ENCODE data around the gene PARD3B.

DNA sequence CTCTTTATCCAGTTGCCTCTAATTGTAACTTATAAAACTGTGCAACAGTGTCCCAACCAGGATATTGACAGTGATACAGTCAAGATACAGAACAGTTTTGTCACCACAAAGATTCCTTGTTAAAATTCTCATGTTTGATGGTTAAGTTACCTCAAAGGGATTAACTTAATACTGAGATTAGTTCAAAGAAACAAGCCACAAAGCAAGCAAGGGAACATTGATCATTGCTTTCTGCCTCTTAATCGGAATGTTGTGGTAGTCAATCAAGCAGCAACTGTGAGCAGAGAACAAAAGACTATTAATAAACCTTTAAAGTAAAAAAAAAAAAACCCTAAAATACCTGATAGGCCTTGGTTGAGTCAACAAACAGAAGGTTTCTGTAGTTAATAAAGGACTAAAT lies 352.3 kb downstream of the PARD3B start:
- TF ChIP-seq YY1 (IDR thresholded peaks at IDR 0.05; ENCODE audit: insufficient read depth, insufficient read length) (no peak), ZNF274 (IDR thresholded peaks at IDR 0.05; ENCODE audit: low read depth, low read length) (no peak)

Measured in NT2/D1 (cell line).